ENCODE results near the gene C2CD5.
A peak's percentile ranks its signal among the peaks of the same experiment; 100 is the strongest.
"Not testable (repeated sequence)": the region's sequence is repeated elsewhere in the genome, so short reads cannot be mapped to it uniquely, and the experiment has no call there.

The C2CD5 gene

DNA sequence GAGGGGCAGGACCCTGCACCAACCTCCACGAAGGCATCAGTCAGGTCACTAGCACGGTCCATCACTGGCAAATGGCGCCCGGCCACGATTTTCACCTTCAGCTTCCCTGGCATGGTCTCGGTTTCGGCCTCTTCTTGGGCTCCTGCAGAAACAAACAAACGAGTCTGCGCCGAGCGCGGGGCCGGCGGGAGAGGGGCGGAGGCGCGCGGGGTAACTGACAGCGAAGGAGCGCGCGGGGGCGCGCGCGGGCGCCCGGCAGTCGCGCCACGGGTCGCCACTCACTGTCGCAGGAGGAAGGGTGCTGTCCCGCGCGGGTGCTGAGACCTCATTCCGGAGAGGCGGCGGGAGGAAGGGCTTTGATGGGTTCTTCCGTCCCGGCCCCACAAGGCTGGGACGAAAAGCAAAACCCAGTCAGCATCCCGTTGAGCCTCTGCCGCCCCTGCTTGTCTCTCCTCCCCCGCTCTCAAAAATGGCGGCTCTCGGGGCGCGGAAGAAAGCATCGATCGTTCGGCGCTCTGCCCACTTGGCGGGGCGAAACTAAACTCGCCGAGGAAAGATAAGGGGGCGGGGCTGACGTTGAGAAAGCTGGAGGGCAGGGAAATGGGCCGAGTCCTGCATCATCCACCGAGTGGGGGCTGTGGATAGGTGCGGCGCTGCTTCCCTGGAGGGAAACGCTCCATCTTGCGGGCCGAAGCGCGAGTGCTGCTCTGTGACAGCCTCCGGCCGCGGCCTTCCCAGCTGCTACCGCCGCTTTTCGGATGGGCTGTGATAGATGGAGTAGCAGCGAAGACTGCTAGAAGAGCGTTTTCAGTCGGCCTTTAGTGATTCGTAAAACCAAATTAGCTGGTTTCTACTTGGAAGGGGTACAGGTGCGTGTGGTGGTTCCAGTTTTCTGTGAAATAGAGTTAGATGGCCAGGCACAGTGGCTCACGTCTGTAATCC, at the start of gene C2CD5:
Gene C2CD5 (minus strand): TSS at position 505 of the 942 bp plus-strand sequence. CDS start 392 bp downstream, at position 113.
- DNase-seq, result peak; percentile 96

- DNase-seq, result no peak
Observed at GRCh38 chr12:22593864-22594263, 49.5 kb upstream of the C2CD5 start.

DNA sequence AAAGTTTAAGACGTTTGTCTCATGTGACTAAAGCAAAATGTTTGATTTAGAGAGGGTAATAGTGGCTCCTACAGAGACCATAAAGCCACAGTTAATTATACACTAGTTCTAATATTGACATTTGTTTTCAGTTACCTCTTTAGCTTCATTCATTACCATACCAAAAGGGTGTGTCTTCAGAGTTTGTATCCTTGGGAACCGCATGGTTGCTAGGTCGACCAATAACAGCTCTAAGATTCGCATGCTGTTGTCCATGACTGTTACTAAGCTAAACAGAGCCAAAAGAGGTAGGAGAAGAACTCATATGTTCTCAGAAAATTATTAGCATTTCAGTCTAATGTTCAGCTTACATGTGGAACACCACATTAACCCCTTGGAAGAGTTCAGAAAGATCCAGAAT, 44.5 kb upstream of the C2CD5 start:
- no peak for DNase-seq

GRCh38 chr12:22578328-22578727, 34.0 kb upstream of the C2CD5 start:
- no peak for DNase-seq

DNA sequence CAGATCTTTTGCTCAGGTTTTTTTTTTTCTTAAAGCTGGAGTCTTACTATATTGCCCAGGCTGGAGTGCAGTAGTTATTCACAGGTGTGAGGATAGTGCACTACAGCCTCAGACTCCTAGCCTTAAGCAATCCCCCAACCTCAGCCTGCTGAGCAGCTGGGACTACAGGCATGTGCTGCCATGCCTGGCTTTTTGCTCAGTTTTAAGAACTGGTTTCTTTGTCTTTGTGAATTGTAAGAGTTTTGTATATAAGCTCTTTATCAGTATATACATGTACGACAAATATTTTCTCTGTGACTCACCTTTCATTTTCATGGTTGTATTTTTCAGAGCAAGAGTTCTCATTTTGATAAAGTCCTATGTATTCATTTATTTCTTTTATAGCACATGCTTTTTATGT, 33.3 kb upstream of the C2CD5 start:
- DNase-seq, result no peak

DNA sequence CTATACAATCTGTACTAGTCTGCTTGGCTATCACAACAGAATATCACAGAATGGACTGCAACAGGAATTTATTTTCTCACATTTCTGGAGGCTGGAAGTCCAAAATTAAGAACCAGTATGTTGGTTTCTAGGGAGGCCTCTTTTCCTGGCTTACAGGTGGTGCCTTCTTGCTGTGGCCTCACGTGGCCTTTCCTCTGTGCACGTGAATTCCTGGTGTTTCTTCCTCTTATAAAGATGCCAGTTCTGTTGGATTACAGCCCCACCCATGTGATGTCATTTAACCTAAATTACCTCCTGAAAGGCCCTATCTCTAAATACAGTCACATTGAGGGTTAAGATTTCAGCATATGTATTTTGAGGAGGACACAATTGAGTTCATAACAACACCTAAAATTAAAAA, 32.1 kb upstream of the C2CD5 start:
- DNase-seq, result no peak

DNA sequence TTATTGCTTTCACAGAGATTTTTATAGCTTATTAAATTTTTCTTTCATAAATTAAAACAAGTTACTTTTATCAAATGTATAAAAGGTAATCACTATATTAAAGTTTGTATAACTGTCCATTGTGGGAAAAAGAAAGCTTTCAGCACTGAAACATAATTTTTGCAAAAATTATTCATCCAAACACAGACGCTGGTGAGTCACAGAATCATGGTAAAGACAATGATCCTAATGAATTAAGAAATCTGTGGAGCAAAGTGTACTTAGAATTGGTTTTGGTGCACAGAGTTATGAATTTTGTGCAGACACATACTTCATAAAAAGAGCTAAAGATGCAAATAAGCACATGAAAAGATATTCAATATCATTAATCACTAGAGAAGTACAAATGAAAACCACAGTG, 31.7 kb upstream of the C2CD5 start:
- no peak for DNase-seq

GRCh38 chr12:22574921-22575320, 30.6 kb upstream of the C2CD5 start:
- DNase-seq, result no peak

GRCh38 chr12:22573181-22573580, 28.8 kb upstream of the C2CD5 start:
- no peak for DNase-seq

GRCh38 chr12:22569253-22569652, 24.9 kb upstream of the C2CD5 start:
- DNase-seq, result no peak

DNA sequence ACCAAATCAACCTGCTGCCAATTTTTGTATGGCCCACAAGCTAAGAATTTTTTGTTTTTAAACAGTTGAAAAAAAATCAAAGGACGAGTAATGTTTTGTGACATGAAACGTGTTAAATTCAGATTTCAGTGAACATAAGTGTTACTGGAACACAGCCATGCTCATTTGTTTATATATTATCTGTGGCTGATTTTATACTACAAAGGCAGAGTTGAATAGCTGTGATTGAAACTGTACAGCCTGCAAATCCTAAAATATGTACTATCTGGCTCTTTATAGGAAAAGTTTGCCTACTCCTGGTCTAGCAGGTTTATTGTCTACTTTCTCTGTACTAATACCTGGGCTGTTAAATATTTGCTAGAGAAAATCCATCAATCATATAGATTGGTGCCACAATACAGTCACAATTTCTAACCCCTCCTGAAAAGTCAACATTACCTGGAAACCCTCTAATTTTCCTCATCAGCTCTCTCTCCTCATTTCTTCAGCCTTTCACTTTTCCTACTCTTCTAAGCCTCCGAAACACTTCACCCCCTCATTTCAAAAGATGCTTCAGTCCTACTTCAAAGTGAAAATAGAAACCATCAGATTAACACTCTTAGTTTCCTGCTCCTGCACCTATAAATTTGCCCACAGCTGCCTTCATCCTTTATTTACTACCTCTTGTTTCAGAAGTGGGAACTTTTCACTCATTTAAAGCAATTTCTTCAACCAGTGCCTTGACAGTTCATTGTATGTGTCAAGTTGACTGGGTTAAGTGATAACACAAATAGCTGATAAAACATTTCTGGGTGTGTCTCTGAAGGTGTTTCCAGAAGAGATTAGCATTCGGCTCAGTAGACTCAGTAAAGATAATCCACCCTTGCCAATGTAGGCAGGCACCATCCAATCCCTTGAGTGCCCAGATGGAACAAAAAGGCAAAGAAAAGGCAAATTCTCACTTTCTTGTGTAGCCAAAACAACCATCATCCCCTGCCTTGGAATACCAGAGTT, 18.0 kb upstream of the C2CD5 start:
- no peak for DNase-seq

DNA sequence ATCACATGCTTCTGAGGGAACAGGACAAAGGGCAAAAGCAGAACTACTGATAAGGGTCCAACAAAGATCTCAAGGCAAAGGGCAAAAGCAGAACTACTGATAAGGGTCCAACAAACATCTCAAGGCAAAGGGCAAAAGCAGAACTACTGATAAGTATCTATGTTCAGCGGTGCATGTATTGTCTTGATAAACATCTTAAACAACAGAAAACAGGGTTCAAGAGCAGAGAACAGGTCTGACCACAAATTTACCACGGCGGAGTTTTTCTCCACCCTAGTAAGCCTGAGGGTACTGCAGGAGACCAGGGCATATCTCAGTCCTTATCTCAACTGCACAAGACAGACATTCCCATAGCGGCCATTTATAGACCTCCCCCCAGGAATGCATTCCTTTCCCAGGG, 10.4 kb upstream of the C2CD5 start:
- not testable (repeated sequence) for DNase-seq

DNA sequence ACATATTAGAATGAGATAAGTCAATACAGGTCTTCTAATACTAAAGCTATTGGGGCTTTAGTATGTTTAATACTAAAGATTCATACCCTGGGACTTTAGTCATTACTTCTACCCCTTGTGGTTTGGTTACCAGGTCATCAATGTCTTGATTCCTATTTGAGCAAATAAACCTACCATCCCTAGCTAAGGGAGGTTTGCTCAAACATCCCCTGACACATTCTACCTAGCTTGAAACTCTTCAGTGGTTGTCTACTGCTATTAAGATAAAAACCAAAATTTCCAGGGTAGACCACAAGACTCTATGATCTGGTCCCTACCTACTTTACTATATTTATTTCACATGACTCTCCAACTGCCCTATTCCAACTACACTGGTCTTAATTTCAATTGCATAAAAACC, 7.3 kb upstream of the C2CD5 start:
- no peak for DNase-seq

DNA sequence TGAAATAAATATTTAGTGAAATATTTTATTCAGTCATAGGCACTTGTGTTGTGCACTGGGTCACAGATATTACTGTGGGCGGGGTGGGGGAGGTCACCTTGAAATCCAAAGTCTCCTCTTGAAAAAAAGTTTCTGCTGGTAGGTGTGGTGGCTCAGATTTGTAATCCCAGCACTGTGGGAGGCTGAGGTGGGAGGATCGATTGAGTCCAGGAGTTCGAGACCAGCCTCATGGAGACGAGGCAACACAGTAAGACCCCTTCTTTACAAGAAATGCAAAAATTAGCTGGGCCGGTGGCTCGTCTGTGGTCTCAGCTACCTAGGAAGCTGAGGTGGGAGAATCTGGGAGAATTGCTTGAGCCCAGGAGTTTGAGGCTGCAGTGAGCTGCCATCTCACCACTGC, 913 bp upstream of the C2CD5 start:
- no peak for DNase-seq

DNA sequence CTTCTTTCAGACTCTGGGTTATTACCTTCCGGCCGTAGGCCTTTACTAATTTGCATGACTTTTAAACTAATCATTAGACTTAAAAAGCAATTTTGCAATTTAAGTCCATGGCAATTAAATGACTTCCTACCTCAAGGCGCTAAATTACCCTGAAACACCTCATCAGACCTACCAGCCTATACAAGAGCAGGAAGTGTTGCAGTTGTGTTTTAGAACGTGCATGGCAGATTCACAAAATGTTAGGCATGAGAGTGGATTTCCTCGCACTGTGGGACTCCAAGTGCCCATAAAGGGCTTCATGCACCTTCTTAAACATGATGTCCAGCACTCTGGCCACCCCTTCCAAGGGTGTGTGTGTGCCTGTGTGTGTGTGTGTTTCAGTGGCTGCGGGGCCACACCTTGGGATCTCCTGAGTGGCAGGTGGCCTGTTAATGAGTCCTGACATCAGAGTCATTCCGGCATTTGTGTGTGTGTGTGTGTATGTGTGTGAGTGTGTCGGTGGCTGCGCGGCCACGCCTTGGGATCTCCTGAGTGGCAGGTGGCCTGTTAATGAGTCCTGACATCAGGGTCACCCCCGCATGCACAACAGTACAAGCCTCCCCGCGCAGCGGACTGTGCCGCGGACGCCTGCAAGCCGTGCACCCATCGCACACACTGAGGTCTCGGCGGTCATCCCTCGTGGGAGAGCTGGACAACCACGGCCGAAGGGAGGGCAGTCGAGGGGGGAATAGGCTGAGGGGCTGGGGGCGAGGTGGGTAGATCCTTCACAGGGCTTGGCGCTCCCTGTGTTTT, 900 bp downstream of the C2CD5 start:
- DNase-seq, result peak; percentile 51

GRCh38 chr12:22541496-22542155, 2.7 kb downstream of the C2CD5 start:
- no peak for DNase-seq

DNA sequence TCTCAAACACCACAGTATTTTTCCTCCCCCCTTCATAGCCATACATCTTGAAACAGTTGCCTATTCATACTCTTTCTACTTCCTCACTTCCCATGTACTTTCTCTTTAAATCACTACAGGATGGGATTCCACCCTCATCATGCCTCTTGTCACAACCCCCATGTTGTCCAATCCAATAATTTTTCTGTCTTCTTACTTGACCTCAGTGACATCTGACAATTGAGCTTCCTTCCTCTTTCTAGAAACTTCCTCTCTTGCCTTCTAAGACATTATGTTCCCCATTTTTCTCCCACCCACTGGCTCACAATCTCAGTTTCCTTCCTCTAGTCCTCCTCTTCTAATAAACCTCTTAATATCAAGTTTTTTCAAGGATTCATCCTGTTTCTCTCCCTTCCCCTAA, 5.3 kb downstream of the C2CD5 start:
- no peak for DNase-seq

DNA sequence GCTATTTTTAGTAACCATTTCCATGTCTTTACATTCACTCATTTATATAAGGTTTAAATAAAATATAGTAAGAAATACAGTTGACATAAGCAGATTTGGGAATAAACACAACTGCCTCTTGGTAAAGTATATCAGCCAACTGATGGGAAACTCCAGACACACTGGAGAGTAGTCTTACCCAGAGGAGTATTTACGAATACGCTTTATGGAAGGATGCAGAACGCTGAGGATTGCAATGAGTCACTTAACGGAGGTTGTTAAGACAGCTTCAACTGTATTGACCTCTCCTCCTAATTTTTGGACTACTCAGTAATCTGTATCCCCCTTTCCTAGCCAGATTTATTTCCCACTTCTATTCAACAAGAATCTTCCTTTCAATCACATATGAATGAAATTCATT, 6.0 kb downstream of the C2CD5 start:
- no peak for DNase-seq

GRCh38 chr12:22536971-22537544, 7.3 kb downstream of the C2CD5 start:
- DNase-seq, result no peak

GRCh38 chr12:22536346-22536945, 7.9 kb downstream of the C2CD5 start:
- no peak for DNase-seq

GRCh38 chr12:22535478-22535877, 8.9 kb downstream of the C2CD5 start:
- DNase-seq, result peak; percentile 27
